HCT116 (cell line): ENCODE results near the gene SLC41A3.

Experiments used
- CTCF ChIP-seq, 3 experiments: fragments of 200-600 bp in 1 of 3; sonication (generic) in 1 of 3; IDR thresholded peaks in 2 of 3; conservative IDR thresholded peaks in 1 of 3; 2 replicates each; pipeline ENCODE4 v1.5.1; 2012 to 2017; ENCODE audit warnings: low read depth in 2 of 3, low read length in 2 of 3, antibody characterized with exemption in 1 of 3, borderline replicate concordance in 1 of 3, control low read depth in 1 of 3, mild to moderate bottlenecking in 1 of 3, mixed read lengths in 1 of 3, mixed run types in 1 of 3, moderate library complexity in 1 of 3; ENCODE audit not compliant: insufficient read depth in 1 of 3
- EZH2 ChIP-seq: fragments of 200-600 bp; sonication (generic); IDR thresholded peaks from 2 replicates; pipeline ENCODE4 v1.6.1; 2017; ENCODE audit warnings: antibody characterized with exemption, mixed run types
- EZH2phosphoT487 ChIP-seq: fragments of 200-600 bp; IDR thresholded peaks from 2 replicates; pipeline ENCODE4 v1.6.1; 2018; ENCODE audit warnings: antibody characterized with exemption, borderline replicate concordance
- MAX ChIP-seq: IDR thresholded peaks from 2 replicates; pipeline ENCODE4 v1.6.1; 2012
- POLR2A ChIP-seq: IDR thresholded peaks from 2 replicates; pipeline ENCODE4 v1.7.0; 2011; ENCODE audit warnings: borderline replicate concordance; ENCODE audit not compliant: insufficient read depth, insufficient read length; ENCODE audit errors: extremely low read depth
- POLR2AphosphoS5 ChIP-seq: IDR thresholded peaks from 2 replicates; pipeline ENCODE4 v1.6.1; 2011; ENCODE audit warnings: mild to moderate bottlenecking, low read depth, low read length, moderate library complexity
- RAD21 ChIP-seq: IDR thresholded peaks from 2 replicates; pipeline ENCODE4 v1.6.1; 2012; ENCODE audit warnings: low read depth, mild to moderate bottlenecking
- REST ChIP-seq: IDR thresholded peaks from 2 replicates; pipeline ENCODE4 v1.6.1; 2012; ENCODE audit warnings: low read depth
- TCF7L2 ChIP-seq: IDR thresholded peaks from 2 replicates; pipeline ENCODE4 v1.7.0; 2011; ENCODE audit warnings: borderline replicate concordance, inconsistent platforms; ENCODE audit not compliant: insufficient read depth, insufficient read length; ENCODE audit errors: extremely low read depth

GRCh38 chr3:126125781-126126251, 41.9 kb upstream of the SLC41A3 start:
- TF ChIP-seq CTCF (IDR thresholded peaks at IDR 0.05 in 2 of 3, conservative IDR thresholded peaks at IDR 0.05 in 1 of 3; ENCODE audit: borderline replicate concordance in 1 of 3, insufficient read depth in 1 of 3, low read depth in 2 of 3, low read length in 2 of 3) (no peak), RAD21 (no peak), EZH2phosphoT487 (no peak), TCF7L2 (no peak), MAX (no peak), POLR2A (no peak), EZH2 (no peak), REST (no peak), POLR2AphosphoS5 (no peak)
